ENCODE data around the gene SUMO3.

Gene SUMO3

GRCh38 chr21:44804762-44805161, 13.1 kb downstream of the SUMO3 start:
- no peak for DNase-seq (ENCODE audit: low read depth in 2 of 2, low spot score in 1 of 2)

DNA sequence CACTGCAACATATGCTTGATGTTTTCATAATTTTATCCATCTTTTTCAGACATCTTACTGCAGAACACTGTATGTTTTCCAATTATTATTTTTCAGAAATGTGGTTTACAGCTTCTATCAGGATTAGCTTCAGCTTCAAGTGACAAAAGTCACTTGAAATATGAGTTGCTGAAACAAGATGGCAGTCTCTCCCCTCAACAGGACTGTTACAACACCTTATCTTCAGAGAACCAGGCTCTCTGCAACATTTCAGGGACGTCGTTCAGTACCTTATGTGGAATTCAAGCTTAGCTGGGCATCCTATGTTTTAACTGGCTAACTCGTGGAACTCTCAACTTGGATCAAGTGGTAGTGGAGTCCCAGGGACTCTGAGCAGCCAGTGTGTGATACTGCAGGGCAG, 14.2 kb downstream of the SUMO3 start:
- DNase-seq (ENCODE audit: low read depth in 2 of 2, low spot score in 1 of 2): no peak

- DNase-seq (ENCODE audit: low read depth in 2 of 2, low spot score in 1 of 2): no peak
Observed at GRCh38 chr21:44802396-44803153, 15.3 kb downstream of the SUMO3 start.

DNA sequence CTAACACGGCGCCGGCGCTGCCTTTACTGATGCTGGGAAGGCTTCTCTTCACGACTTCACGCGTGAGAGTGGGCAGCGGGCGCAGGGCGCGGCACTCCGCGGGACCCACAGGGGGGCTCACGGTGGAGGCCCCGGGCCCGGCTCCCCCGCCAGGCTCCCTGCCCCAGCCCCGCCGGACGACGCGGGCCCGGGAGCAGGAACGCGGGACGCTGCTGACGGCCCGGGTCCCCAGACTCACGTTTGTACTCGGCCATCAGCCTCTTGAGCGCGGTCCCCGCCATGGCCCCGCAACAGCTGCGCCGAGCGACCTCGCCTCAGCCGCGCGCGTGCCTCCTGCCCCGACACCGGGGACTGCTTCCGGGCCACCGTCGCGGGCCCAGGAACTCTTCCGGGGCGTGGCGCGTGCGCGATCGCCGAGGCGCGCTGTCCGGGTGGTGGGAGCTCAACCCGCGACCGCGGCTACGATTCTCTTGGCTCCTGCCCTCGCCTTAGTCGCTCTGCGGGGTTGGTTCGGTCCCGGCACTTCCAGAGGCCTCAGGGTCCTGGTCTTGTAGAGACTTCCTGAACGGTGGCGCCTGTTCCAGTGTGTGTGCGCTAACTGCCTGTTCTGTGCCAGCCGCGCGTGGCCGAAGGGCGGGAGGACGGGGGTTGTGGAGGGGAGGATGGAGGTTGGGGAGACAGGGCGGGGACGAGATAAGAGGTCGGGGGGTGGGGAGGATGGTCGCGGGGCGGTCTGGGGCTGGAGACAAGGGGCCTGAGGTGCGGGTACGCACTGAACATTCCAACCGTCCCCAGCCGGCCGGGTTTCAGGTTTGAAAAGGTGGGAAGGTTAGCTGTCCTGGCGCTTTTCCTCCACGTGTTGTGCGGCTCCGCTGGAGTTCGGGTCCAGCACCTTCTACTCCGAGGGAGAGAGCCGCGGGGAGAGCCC, 16.1 kb downstream of the SUMO3 start, which contains the start of gene UBE2G2:
Gene UBE2G2, minus strand, starts transcription at position 353 of the 928 bp plus-strand sequence. Its CDS starts 72 bp downstream, at position 281.
- DNase-seq (ENCODE audit: low read depth in 2 of 2, low spot score in 1 of 2): peak; percentile 65 to 68

DNA sequence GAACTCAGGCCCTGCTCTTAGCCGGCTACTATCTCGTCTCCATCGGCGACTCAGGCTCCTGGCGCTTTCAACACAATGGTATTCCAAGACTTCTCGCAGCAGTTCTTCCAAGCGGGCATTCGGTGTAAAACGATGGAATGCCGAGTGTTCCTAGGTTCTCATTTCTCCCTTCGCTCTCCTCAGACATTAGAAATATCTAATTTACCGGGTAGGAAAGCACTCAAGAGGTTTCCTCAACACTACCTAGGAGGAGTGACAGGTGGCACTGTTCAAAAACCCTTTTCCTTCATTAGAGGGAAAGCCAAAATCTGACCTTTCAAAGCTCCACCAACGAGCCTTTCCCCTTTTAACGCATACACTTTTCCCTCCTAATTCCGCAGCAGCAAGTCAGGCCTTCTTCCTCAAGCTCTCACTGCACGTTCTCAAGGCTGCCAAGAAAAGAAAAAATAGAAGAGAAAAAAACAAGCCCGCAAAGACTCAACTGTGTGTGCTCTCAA, 16.8 kb downstream of the SUMO3 start:
- DNase-seq (ENCODE audit: low read depth in 2 of 2, low spot score in 1 of 2): no peak

DNA sequence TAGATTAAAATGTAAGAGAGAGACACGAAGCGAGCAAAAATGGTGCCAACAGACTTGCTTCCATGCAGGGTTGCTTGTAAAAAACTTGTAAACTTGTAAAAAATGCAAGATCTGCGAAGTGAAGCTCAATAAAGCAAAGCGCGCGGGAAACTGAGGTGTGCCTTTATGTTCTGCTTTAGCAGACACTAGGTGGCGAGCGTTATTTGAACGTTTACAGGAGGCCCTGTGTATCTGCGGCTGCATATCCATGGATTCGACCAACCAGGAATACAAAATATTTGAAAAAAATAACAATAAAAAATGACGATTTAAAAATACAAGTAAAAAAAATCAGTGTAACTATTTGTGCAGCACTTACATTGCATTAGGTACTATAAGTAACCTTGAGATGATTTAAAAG, 17.8 kb downstream of the SUMO3 start:
- DNase-seq (ENCODE audit: low read depth in 2 of 2, low spot score in 1 of 2): no peak

DNA sequence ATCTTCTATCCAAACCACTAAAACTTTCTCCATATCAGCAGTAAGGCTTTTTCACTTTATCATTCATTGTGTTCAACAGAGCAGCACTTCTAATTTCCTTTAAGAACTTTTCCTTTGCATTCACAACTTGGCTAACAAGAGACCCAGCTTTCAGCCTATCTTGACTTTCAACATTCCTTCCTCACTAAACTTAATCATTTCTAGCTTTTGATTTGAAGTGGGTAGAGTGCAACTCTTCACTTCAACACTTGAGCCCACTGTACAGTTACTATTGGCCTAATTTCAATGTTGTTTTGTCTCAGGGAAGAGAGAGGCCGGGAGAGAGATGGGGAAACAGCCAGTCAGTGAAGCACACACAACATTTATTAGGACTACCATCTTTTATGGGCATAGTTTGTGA, 18.2 kb downstream of the SUMO3 start:
- DNase-seq (ENCODE audit: low read depth in 2 of 2, low spot score in 1 of 2): no peak

GRCh38 chr21:44797775-44798174, 20.1 kb downstream of the SUMO3 start:
- DNase-seq (ENCODE audit: low read depth in 2 of 2, low spot score in 1 of 2): no peak

- DNase-seq (ENCODE audit: low read depth in 2 of 2, low spot score in 1 of 2): no peak
Observed at GRCh38 chr21:44795342-44795741, 22.5 kb downstream of the SUMO3 start.

GRCh38 chr21:44793592-44794374, 24.1 kb downstream of the SUMO3 start:
- no peak for DNase-seq (ENCODE audit: low read depth in 2 of 2, low spot score in 1 of 2)

GRCh38 chr21:44792702-44793591, 24.9 kb downstream of the SUMO3 start:
- no peak for DNase-seq (ENCODE audit: low read depth in 2 of 2, low spot score in 1 of 2)

- no peak for DNase-seq (ENCODE audit: low read depth in 2 of 2, low spot score in 1 of 2)
Observed at GRCh38 chr21:44791993-44792392, 25.9 kb downstream of the SUMO3 start.

DNA sequence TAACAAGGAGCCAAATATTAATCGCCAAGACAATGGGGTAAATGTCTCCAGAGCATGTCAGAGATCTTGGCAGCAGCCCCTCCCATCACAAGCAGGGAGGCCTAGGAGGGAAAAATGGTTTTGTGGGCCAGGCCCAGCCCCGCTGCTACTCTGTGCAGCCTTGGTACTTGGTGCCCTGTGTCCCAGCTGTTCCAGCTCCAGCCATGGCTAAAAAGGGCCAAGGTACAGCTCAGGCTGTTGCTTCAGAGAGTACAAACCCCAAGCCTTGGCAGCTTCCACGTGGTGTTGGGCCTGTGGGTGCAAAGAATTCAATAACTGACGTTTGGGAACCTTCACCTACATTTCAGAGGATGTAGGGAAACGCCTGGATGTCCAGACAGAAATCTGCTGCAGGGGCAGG, 26.6 kb downstream of the SUMO3 start:
- DNase-seq (ENCODE audit: low read depth in 2 of 2, low spot score in 1 of 2): no peak

DNA sequence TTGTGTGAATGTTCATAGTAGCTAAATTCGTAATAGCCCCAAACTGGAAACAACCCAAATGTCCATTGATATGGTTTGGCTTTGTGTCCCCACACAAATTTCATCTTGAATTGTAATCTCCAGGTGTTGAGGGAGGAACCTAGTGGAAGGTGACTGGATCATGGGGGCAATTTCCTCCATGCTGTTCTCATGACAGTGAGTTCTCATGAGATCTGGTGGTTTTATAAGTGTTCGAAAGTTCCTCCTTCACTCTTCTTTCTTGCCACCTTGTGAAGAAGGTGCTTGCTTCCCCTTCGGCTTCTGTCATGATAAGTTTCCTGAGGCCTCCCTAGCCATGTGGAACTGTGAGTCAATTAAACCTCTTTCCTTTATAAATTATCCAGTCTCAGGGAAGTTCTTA, 27.5 kb downstream of the SUMO3 start:
- no peak for DNase-seq (ENCODE audit: low read depth in 2 of 2, low spot score in 1 of 2)

DNA sequence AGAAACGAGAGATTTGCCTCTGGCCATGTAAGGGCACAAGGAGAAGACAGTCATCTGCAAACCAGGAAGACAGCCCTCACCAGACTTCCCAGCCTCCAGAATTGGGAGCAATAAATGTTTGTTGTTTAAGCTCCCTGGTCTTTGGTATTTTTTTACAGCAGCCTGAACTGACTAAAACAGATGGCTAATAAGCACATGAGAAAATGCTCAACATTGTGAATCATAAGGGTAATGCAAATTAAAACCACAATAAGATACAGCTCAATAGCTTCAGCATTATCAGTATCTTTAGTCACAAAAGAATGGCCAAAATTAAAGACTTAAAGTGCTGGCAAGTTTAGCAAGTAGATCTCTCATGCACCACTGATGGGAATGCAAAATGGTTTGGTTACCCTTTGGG, 28.0 kb downstream of the SUMO3 start:
- no peak for DNase-seq (ENCODE audit: low read depth in 2 of 2, low spot score in 1 of 2)

- DNase-seq (ENCODE audit: low read depth in 2 of 2, low spot score in 1 of 2): no peak
Observed at GRCh38 chr21:44785620-44786335, 32.1 kb downstream of the SUMO3 start.

DNA sequence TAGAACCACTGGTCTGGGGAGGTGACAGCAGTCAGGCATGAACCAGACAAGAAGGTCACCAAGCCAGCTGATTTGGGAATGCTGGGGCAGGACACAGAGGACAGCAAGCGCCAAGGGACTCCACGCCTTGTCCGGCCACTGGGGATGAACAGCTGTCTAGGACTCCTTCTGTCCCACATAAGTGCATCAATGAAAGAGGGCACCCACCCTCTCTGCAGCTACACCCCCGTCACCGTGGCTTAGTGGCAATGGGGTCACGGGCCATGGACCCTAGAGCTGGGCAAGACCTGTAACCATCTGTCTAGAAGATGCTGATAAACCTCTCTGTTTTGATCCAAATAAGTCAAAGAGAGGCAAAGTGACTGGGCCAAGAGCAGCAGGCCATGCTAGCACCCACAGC, 33.1 kb downstream of the SUMO3 start:
- DNase-seq (ENCODE audit: low read depth in 2 of 2, low spot score in 1 of 2): no peak

- DNase-seq (ENCODE audit: low read depth in 2 of 2, low spot score in 1 of 2): no peak
Observed at GRCh38 chr21:44783020-44783696, 34.7 kb downstream of the SUMO3 start.
